ENCODE measurements around the gene REEP1. TPM values are rescaled to one million over a fixed set of nuclear protein-coding genes. Genes with fewer than 3 reads are reported as not detected.
A peak's percentile ranks its signal among the peaks of the same experiment; 100 is the strongest.

Gene REEP1
- total and polyA plus RNA-seq, 9 of the 15 experiments (the other 6 are each of a cell fraction or from before 2014, with no cell fraction given), result 0.11 to 0.67 (median 0.13) TPM

DNA sequence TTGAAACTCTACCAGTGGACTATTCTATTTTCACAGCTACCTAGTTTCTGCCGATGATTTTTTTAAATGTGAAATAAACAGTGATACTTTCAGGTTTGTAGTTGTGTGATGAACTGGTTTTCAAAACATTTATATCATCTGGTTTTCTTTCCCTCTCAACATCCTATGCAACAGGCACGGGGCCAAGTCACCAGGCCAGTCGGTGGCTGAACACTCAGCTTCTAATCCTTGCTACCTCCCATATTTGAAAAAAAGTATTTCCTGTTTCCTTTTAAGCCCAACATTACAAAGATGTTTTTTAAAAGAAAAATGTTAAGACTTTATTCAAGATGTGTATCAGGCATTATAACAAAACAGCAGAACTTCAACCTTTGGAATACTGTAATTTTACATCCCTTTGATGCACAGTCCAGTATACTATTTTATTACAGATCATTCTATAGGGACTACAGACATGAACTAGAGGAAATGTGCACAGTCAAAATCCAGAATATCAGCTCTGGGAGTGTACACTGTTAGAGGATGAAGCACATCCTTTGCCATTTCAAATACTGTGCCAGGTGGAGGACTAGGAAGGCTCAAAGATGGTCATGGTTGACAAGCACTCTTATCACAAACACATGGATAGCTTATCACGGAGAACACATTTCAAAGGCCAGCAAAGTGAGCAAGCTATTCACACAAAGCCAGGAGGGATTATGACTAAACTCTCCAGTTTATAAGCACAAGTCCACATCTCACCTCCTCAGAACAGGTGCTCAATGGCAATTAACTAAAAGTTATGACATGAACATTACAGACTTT, 123.5 kb downstream of the REEP1 start (continued):
- TF ChIP-seq, protein P1, sequence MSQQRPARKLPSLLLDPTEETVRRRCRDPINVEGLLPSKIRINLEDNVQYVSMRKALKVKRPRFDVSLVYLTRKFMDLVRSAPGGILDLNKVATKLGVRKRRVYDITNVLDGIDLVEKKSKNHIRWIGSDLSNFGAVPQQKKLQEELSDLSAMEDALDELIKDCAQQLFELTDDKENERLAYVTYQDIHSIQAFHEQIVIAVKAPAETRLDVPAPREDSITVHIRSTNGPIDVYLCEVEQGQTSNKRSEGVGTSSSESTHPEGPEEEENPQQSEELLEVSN (IDR thresholded peaks at IDR 0.05; ENCODE audit: borderline replicate concordance in 1 of 2, extremely low read depth in 1 of 2, insufficient read depth in 1 of 2, insufficient read length in 1 of 2, low read depth in 1 of 2, low read length in 1 of 2, poor library complexity in 1 of 2, severe bottlenecking in 1 of 2), result no peak
- TF ChIP-seq HNRNPH1 (optimal IDR thresholded peaks at IDR 0.05; ENCODE audit: low read depth, low read length), result no peak
- peak; percentile 28; the same call in 1 of the 2 replicates for TF ChIP-seq NR2C1 (IDR thresholded peaks at IDR 0.05)
- TF ChIP-seq NR2C1 (tag; IDR thresholded peaks at IDR 0.05), result peak; percentile 40; the same call in 1 of the 2 replicates
- no peak for TF ChIP-seq PHF8 (IDR thresholded peaks at IDR 0.05; ENCODE audit: borderline replicate concordance, low read length)
- peak; percentile 14; the same call in 1 of the 2 replicates for TF ChIP-seq ZNF239 (CRISPR knock-in tag; IDR thresholded peaks at IDR 0.05)
- peak; percentile 95 for TF ChIP-seq NCOR1 (IDR thresholded peaks at IDR 0.05)
- TF ChIP-seq DIDO1 (tag; IDR thresholded peaks at IDR 0.05; ENCODE audit: low read depth), result no peak
- no peak for TF ChIP-seq ZNF140 (CRISPR knock-in tag; IDR thresholded peaks at IDR 0.05)
- no peak for TF ChIP-seq MIER1 (IDR thresholded peaks at IDR 0.05; ENCODE audit: low read depth)
- TF ChIP-seq, protein P2, sequence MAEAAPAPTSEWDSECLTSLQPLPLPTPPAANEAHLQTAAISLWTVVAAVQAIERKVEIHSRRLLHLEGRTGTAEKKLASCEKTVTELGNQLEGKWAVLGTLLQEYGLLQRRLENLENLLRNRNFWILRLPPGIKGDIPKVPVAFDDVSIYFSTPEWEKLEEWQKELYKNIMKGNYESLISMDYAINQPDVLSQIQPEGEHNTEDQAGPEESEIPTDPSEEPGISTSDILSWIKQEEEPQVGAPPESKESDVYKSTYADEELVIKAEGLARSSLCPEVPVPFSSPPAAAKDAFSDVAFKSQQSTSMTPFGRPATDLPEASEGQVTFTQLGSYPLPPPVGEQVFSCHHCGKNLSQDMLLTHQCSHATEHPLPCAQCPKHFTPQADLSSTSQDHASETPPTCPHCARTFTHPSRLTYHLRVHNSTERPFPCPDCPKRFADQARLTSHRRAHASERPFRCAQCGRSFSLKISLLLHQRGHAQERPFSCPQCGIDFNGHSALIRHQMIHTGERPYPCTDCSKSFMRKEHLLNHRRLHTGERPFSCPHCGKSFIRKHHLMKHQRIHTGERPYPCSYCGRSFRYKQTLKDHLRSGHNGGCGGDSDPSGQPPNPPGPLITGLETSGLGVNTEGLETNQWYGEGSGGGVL (CRISPR knock-in tag; IDR thresholded peaks at IDR 0.05), result no peak
- TF ChIP-seq, protein P3, sequence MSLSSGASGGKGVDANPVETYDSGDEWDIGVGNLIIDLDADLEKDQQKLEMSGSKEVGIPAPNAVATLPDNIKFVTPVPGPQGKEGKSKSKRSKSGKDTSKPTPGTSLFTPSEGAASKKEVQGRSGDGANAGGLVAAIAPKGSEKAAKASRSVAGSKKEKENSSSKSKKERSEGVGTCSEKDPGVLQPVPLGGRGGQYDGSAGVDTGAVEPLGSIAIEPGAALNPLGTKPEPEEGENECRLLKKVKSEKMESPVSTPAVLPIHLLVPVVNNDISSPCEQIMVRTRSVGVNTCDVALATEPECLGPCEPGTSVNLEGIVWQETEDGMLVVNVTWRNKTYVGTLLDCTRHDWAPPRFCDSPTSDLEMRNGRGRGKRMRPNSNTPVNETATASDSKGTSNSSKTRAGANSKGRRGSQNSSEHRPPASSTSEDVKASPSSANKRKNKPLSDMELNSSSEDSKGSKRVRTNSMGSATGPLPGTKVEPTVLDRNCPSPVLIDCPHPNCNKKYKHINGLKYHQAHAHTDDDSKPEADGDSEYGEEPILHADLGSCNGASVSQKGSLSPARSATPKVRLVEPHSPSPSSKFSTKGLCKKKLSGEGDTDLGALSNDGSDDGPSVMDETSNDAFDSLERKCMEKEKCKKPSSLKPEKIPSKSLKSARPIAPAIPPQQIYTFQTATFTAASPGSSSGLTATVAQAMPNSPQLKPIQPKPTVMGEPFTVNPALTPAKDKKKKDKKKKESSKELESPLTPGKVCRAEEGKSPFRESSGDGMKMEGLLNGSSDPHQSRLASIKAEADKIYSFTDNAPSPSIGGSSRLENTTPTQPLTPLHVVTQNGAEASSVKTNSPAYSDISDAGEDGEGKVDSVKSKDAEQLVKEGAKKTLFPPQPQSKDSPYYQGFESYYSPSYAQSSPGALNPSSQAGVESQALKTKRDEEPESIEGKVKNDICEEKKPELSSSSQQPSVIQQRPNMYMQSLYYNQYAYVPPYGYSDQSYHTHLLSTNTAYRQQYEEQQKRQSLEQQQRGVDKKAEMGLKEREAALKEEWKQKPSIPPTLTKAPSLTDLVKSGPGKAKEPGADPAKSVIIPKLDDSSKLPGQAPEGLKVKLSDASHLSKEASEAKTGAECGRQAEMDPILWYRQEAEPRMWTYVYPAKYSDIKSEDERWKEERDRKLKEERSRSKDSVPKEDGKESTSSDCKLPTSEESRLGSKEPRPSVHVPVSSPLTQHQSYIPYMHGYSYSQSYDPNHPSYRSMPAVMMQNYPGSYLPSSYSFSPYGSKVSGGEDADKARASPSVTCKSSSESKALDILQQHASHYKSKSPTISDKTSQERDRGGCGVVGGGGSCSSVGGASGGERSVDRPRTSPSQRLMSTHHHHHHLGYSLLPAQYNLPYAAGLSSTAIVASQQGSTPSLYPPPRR (CRISPR knock-in tag; IDR thresholded peaks at IDR 0.05; ENCODE audit: borderline replicate concordance), result no peak
- TF ChIP-seq POLR2AphosphoS5 (IDR thresholded peaks at IDR 0.05; ENCODE audit: control insufficient read depth, insufficient read depth, low read depth, low read length), result peak; percentile 93
- TF ChIP-seq KLF16 (IDR thresholded peaks at IDR 0.05), result peak; percentile 96
